ENCODE results near the gene FOXA1.

GRCh38 chr14:37559386-37559785 is 35.7 kb downstream of the FOXA1 start:
- TF ChIP-seq POLR2AphosphoS5 (IDR thresholded peaks at IDR 0.05; ENCODE audit: low read depth, low read length) (no peak), TAF1 (IDR thresholded peaks at IDR 0.05; ENCODE audit: borderline replicate concordance, insufficient read depth, low read length) (no peak)
